Neural cell (in vitro differentiated cells): ENCODE measurements around the gene GNAS-AS1. TPM values are rescaled to one million over a fixed set of nuclear protein-coding genes. Genes with fewer than 3 reads are reported as not detected.

Source experiments
- H2AFZ ChIP-seq: fragments of 200-600, 300-800 bp; sonication (generic), shearing (Covaris generic); 2 replicates; pipeline ENCODE4 v1.6.0; 2014; ENCODE audit warnings: low read depth, mild to moderate bottlenecking, antibody characterized with exemption, low read length, moderate library complexity
- H3F3A ChIP-seq: fragments of 200-600 bp; shearing (Covaris generic); 2 replicates; pipeline ENCODE4 v1.6.1; 2016; ENCODE audit warnings: mild to moderate bottlenecking, moderate library complexity, mixed read lengths, antibody characterized with exemption, low read length; ENCODE audit not compliant: insufficient read depth, poor library complexity, severe bottlenecking
- H3K27ac ChIP-seq: fragments of 200-600, 300-800 bp; sonication (generic), shearing (Covaris generic); 2 replicates; pipeline ENCODE4 v1.5.1; 2014; ENCODE audit warnings: mild to moderate bottlenecking, low read length, moderate library complexity
- H3K27me3 ChIP-seq: fragments of 300-800, 200-600 bp; sonication (generic), shearing (Covaris generic); 2 replicates; pipeline ENCODE4 v1.6.0; 2014; ENCODE audit warnings: mild to moderate bottlenecking, low read depth, low read length, moderate library complexity; ENCODE audit not compliant: insufficient read depth
- H3K36me3 ChIP-seq: fragments of 300-800, 200-600 bp; sonication (generic), shearing (Covaris generic); 2 replicates; pipeline ENCODE4 v1.5.1; 2014; ENCODE audit warnings: mild to moderate bottlenecking, antibody characterized with exemption, low read length, moderate library complexity; ENCODE audit not compliant: insufficient read depth
- H3K4me2 ChIP-seq: fragments of 300-800, 200-600 bp; sonication (generic), shearing (Covaris generic); 2 replicates; pipeline ENCODE4 v1.6.0; 2014; ENCODE audit warnings: mild to moderate bottlenecking, low read length
- H3K4me3 ChIP-seq: fragments of 300-800, 200-600 bp; sonication (generic), shearing (Covaris generic); 2 replicates; pipeline ENCODE4 v1.5.1; 2014; ENCODE audit warnings: mild to moderate bottlenecking, low read length, moderate library complexity
- H3K79me2 ChIP-seq: fragments of 200-600 bp; shearing (Covaris generic); replicated peaks from 2 replicates; pipeline ENCODE4 v1.6.0; 2014; ENCODE audit warnings: mild to moderate bottlenecking, low read length, moderate library complexity; ENCODE audit not compliant: insufficient read depth
- H3K9ac ChIP-seq: fragments of 300-800, 200-600 bp; sonication (generic), shearing (Covaris generic); 2 replicates; pipeline ENCODE4 v1.6.1; 2016; ENCODE audit warnings: mild to moderate bottlenecking, low read length, mixed read lengths
- H3K9me2 ChIP-seq: fragments of 200-600 bp; shearing (Covaris generic); 2 replicates; pipeline ENCODE4 v1.6.1; 2016; ENCODE audit warnings: mild to moderate bottlenecking, low read length, mixed read lengths; ENCODE audit not compliant: insufficient read depth
- H3K9me3 ChIP-seq: fragments of 200-600, 300-800 bp; sonication (generic), shearing (Covaris generic); 2 replicates; pipeline ENCODE4 v1.6.1; 2016; ENCODE audit warnings: mild to moderate bottlenecking, mixed run types, low read length, moderate library complexity, mixed read lengths
- H4K20me1 ChIP-seq: fragments of 200-600 bp; shearing (Covaris generic); 2 replicates; pipeline ENCODE4 v1.6.1; 2016; ENCODE audit warnings: mild to moderate bottlenecking, mixed run types; ENCODE audit not compliant: insufficient read depth
- EP300 ChIP-seq: fragments of 450-650 bp; conservative IDR thresholded peaks from 2 replicates; pipeline ENCODE4 v1.6.1; 2014; ENCODE audit warnings: antibody characterized with exemption, mild to moderate bottlenecking, moderate library complexity; ENCODE audit not compliant: poor library complexity, severe bottlenecking
- EZH2 ChIP-seq: fragments of 200-600, 300-800 bp; shearing (Covaris generic), sonication (generic); IDR thresholded peaks from 2 replicates; pipeline ENCODE4 v1.6.1; 2014; ENCODE audit warnings: antibody characterized with exemption, low read length, borderline replicate concordance, mild to moderate bottlenecking; ENCODE audit not compliant: insufficient read depth, poor library complexity, severe bottlenecking
- MXI1 ChIP-seq: fragments of 450-650 bp; conservative IDR thresholded peaks from 2 replicates; pipeline ENCODE4 v1.6.1; 2014; ENCODE audit warnings: antibody characterized with exemption, mild to moderate bottlenecking; ENCODE audit not compliant: poor library complexity, severe bottlenecking
- POLR2AphosphoS5 ChIP-seq: IDR thresholded peaks from 2 replicates; pipeline ENCODE4 v1.6.1; 2012
- RAD21 ChIP-seq: fragments of 450-650 bp; conservative IDR thresholded peaks from 2 replicates; pipeline ENCODE4 v1.6.1; 2014; ENCODE audit warnings: antibody characterized with exemption, mild to moderate bottlenecking, moderate library complexity
- SMC3 ChIP-seq: fragments of 450-650 bp; conservative IDR thresholded peaks from 2 replicates; pipeline ENCODE4 v1.6.1; 2014; ENCODE audit warnings: antibody characterized with exemption, mild to moderate bottlenecking, moderate library complexity; ENCODE audit not compliant: poor library complexity
- TAF1 ChIP-seq: IDR thresholded peaks from 2 replicates; pipeline ENCODE4 v1.6.1; 2012; ENCODE audit warnings: low read depth
- polyA plus RNA-seq: library from polyadenylated mRNA; depleted of rRNA; stranded (reverse); fragments of >200 nt; gene quantifications from 2 replicates; pipeline ENCODE4 v1.2.3, GENCODE V29; 2014
- TF ChIP-seq, protein P1 (sequence below): fragments of 450-650 bp; IDR thresholded peaks from 2 replicates; pipeline ENCODE4 v1.5.1; 2014; ENCODE audit warnings: antibody characterized with exemption, mild to moderate bottlenecking, moderate library complexity; ENCODE audit not compliant: poor library complexity, severe bottlenecking
- TF ChIP-seq, protein P2 (sequence below): IDR thresholded peaks from 2 replicates; pipeline ENCODE4 v1.6.1; 2012; ENCODE audit warnings: borderline replicate concordance

Gene GNAS-AS1
- polyA plus RNA-seq, 1 donor from 2014 or later, result not detected

DNA sequence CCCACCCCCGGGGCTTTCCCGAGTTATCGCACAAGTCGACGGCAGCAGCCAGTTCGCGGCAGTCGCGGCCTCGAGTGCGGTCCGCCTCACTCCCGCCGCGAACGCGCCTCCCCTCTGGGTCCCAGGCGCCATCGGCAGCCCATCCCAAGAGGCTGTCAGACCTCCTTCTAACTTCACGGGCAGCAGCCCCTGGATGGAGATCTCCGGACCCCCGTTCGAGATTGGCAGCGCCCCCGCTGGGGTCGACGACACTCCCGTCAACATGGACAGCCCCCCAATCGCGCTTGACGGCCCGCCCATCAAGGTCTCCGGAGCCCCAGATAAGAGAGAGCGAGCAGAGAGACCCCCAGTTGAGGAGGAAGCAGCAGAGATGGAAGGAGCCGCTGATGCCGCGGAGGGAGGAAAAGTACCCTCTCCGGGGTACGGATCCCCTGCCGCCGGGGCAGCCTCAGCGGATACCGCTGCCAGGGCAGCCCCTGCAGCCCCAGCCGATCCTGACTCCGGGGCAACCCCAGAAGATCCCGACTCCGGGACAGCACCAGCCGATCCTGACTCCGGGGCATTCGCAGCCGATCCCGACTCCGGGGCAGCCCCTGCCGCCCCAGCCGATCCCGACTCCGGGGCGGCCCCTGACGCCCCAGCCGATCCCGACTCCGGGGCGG, 3.4 kb upstream of the GNAS-AS1 start:
- Histone ChIP-seq H4K20me1 (no peaks in the 10 kb centered on the region), H3K9ac (no peak overlapping the region), H3K36me3 (no peaks in the 10 kb centered on the region), H3K27me3 (peaks cover 74% of the 10 kb centered on the region), H3K27ac (no peak overlapping the region), H3K9me3 (peaks cover 4% of the 10 kb centered on the region), H3K4me3 (peak overlapping the region; percentile 56), H3K9me2 (no peaks in the 10 kb centered on the region), H3F3A (no peaks in the 10 kb centered on the region), H3K4me2 (no peak overlapping the region), H2AFZ (no peak overlapping the region), H3K79me2 (no peaks in the 10 kb centered on the region)
- TF ChIP-seq MXI1, result no peak
- no peak for TF ChIP-seq SMC3
- TF ChIP-seq RAD21, result no peak
- no peak for TF ChIP-seq POLR2AphosphoS5
- TF ChIP-seq EP300, result no peak
- TF ChIP-seq, protein P1, sequence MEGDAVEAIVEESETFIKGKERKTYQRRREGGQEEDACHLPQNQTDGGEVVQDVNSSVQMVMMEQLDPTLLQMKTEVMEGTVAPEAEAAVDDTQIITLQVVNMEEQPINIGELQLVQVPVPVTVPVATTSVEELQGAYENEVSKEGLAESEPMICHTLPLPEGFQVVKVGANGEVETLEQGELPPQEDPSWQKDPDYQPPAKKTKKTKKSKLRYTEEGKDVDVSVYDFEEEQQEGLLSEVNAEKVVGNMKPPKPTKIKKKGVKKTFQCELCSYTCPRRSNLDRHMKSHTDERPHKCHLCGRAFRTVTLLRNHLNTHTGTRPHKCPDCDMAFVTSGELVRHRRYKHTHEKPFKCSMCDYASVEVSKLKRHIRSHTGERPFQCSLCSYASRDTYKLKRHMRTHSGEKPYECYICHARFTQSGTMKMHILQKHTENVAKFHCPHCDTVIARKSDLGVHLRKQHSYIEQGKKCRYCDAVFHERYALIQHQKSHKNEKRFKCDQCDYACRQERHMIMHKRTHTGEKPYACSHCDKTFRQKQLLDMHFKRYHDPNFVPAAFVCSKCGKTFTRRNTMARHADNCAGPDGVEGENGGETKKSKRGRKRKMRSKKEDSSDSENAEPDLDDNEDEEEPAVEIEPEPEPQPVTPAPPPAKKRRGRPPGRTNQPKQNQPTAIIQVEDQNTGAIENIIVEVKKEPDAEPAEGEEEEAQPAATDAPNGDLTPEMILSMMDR, result no peak
- TF ChIP-seq EZH2, result peak; percentile 40
- TF ChIP-seq TAF1, result no peak

DNA sequence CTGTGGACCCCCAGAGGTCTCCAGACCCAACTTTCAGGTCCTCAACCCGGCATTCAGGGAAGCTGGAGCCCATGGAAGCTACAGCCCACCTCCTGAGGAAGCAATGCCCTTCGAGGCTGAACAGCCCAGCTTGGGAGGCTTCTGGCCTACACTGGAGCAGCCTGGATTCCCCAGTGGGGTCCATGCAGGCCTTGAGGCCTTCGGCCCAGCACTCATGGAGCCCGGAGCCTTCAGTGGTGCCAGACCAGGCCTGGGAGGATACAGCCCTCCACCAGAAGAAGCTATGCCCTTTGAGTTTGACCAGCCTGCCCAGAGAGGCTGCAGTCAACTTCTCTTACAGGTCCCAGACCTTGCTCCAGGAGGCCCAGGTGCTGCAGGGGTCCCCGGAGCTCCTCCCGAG, 2.8 kb upstream of the GNAS-AS1 start:
- H3K27me3 ChIP-seq, result peaks cover 74% of the 10 kb centered on the region
- H3F3A ChIP-seq, result no peaks in the 10 kb centered on the region

More for the DNA sequence above, 2.8 kb upstream of the GNAS-AS1 start:
- Histone ChIP-seq H3K27ac (no peak overlapping the region), H3K79me2 (no peaks in the 10 kb centered on the region), H3K9ac (no peak overlapping the region), H4K20me1 (no peaks in the 10 kb centered on the region), H2AFZ (no peak overlapping the region), H3K9me3 (peaks cover 4% of the 10 kb centered on the region), H3K36me3 (no peaks in the 10 kb centered on the region), H3K4me2 (no peak overlapping the region), H3K4me3 (no peak overlapping the region), H3K9me2 (no peaks in the 10 kb centered on the region)
- TF ChIP-seq EZH2, result no peak
- TF ChIP-seq, protein P1, result no peak
- TF ChIP-seq, protein P2, sequence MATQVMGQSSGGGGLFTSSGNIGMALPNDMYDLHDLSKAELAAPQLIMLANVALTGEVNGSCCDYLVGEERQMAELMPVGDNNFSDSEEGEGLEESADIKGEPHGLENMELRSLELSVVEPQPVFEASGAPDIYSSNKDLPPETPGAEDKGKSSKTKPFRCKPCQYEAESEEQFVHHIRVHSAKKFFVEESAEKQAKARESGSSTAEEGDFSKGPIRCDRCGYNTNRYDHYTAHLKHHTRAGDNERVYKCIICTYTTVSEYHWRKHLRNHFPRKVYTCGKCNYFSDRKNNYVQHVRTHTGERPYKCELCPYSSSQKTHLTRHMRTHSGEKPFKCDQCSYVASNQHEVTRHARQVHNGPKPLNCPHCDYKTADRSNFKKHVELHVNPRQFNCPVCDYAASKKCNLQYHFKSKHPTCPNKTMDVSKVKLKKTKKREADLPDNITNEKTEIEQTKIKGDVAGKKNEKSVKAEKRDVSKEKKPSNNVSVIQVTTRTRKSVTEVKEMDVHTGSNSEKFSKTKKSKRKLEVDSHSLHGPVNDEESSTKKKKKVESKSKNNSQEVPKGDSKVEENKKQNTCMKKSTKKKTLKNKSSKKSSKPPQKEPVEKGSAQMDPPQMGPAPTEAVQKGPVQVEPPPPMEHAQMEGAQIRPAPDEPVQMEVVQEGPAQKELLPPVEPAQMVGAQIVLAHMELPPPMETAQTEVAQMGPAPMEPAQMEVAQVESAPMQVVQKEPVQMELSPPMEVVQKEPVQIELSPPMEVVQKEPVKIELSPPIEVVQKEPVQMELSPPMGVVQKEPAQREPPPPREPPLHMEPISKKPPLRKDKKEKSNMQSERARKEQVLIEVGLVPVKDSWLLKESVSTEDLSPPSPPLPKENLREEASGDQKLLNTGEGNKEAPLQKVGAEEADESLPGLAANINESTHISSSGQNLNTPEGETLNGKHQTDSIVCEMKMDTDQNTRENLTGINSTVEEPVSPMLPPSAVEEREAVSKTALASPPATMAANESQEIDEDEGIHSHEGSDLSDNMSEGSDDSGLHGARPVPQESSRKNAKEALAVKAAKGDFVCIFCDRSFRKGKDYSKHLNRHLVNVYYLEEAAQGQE, result no peak
- TF ChIP-seq RAD21, result no peak
- TF ChIP-seq EP300, result no peak
- TF ChIP-seq SMC3, result no peak
- TF ChIP-seq POLR2AphosphoS5, result no peak
